ENCODE measurements around the gene UHRF1.
"Not testable (repeated sequence)": the region's sequence is repeated elsewhere in the genome, so short reads cannot be mapped to it uniquely, and the experiment has no call there.

The UHRF1 gene

GRCh38 chr19:4939466-4939865 lies 30.2 kb downstream of the UHRF1 start:
- DNase-seq: no peak

- not testable (repeated sequence) for DNase-seq
These were observed 32.4 kb downstream of the UHRF1 start for GRCh38 chr19:4941638-4942169.

GRCh38 chr19:4950650-4951049 lies 41.3 kb downstream of the UHRF1 start:
- not testable (repeated sequence) for DNase-seq

- no peak for DNase-seq
These were observed 42.4 kb downstream of the UHRF1 start for GRCh38 chr19:4951656-4952055.

GRCh38 chr19:4952945-4953344 lies 43.6 kb downstream of the UHRF1 start:
- no peak for DNase-seq

- DNase-seq: not testable (repeated sequence)
These were observed 45.2 kb downstream of the UHRF1 start for GRCh38 chr19:4954320-4955149.

GRCh38 chr19:4955274-4955673 lies 46.0 kb downstream of the UHRF1 start:
- no peak for DNase-seq

- no peak for DNase-seq
These were observed 48.7 kb downstream of the UHRF1 start for GRCh38 chr19:4957981-4958380.

GRCh38 chr19:4962085-4962619 lies 52.9 kb downstream of the UHRF1 start:
- DNase-seq: no peak

- no peak for DNase-seq
These were observed 55.8 kb downstream of the UHRF1 start for GRCh38 chr19:4965061-4965460.

GRCh38 chr19:4966591-4966990 lies 57.3 kb downstream of the UHRF1 start:
- no peak for DNase-seq

GRCh38 chr19:4967738-4968461 lies 58.6 kb downstream of the UHRF1 start:
- DNase-seq: no peak

- DNase-seq: peak; percentile 100
These were observed 59.4 kb downstream of the UHRF1 start, which contains the start of gene KDM4B for GRCh38 chr19:4968462-4969291. Gene KDM4B (plus strand): TSS chr19:4969113. CDS start chr19:5032891, 63,778 bp downstream.

GRCh38 chr19:4969292-4969771 lies 60.0 kb downstream of the UHRF1 start:
- DNase-seq: no peak

- DNase-seq: no peak
These were observed 60.7 kb downstream of the UHRF1 start for GRCh38 chr19:4969772-4970531.

GRCh38 chr19:4970558-4971423 lies 61.5 kb downstream of the UHRF1 start:
- DNase-seq: no peak

GRCh38 chr19:4971424-4971793 lies 62.1 kb downstream of the UHRF1 start:
- no peak for DNase-seq

- no peak for DNase-seq
These were observed 62.7 kb downstream of the UHRF1 start for GRCh38 chr19:4971816-4972495.

GRCh38 chr19:4972509-4973230 lies 63.4 kb downstream of the UHRF1 start:
- no peak for DNase-seq

Measured in NCI-H1105 (cell line).